Body of pancreas (tissue), 4 donors: ENCODE results near the gene MEG3. TPM values are rescaled to one million over a fixed set of nuclear protein-coding genes. Genes with fewer than 3 reads are reported as not detected.

ENCODE experiments used
- ATAC-seq: fragments of 150-250 bp; one replicate; pipeline ENCODE4 v1.9.1; 2016
- DNase-seq, 4 donors: peaks; one replicate each; pipeline ENCODE4 v3.0.0-alpha.2; 2019
- H3K27ac ChIP-seq, 4 donors: fragments of 200-600 bp; sonication (generic); 1 replicate in 3 of 4; 2 replicates in 1 of 4; pipeline versions ENCODE4 v1.5.1 to v1.6.1; 2016 to 2019; ENCODE audit warnings: mild to moderate bottlenecking in 1 of 4, mixed read lengths in 1 of 4, moderate library complexity in 1 of 4
- H3K27me3 ChIP-seq, 2 donors: fragments of 200-600 bp; sonication (generic); one replicate each; pipeline ENCODE4 v1.6.0; 2016; ENCODE audit warnings: mild to moderate bottlenecking in 1 of 2
- H3K36me3 ChIP-seq, 2 donors: fragments of 200-600 bp; sonication (generic); replicated peaks in 1 of 2; 2 replicates each; pipeline ENCODE4 v1.5.1; 2016; ENCODE audit warnings: low read depth in 2 of 2; ENCODE audit not compliant: insufficient read depth in 1 of 2
- H3K4me1 ChIP-seq: fragments of 200-600 bp; sonication (generic); one replicate; pipeline ENCODE4 v1.6.0; 2016
- H3K4me3 ChIP-seq, 2 donors: fragments of 200-600 bp; sonication (generic); 1 replicate in 1 of 2; 2 replicates in 1 of 2; pipeline ENCODE4 v1.5.1; 2016 to 2019
- H3K9me3 ChIP-seq, 3 donors: fragments of 200-600 bp; sonication (generic); 1 replicate in 2 of 3; 2 replicates in 1 of 3; pipeline ENCODE4 v1.5.1; 2016
- CTCF ChIP-seq, 7 experiments: fragments of 450-650 bp in 4 of 7; fragments of 200-600 bp in 3 of 7; sonication (generic) in 3 of 7; IDR thresholded peaks; one replicate each; pipeline ENCODE4 v1.5.1; 2016 to 2019; ENCODE audit warnings: antibody characterized with exemption in 7 of 7
- POLR2A ChIP-seq, 3 donors: fragments of 450-650 bp; IDR thresholded peaks; one replicate each; pipeline ENCODE4 v1.6.1; 2016; ENCODE audit warnings: antibody characterized with exemption in 3 of 3, mild to moderate bottlenecking in 2 of 3
- WGBS, 2 donors: methylation state at CpG; one replicate each; pipeline ENCODE4 v1.1.5; 2017; 5-methylcytosine and 5-hydroxymethylcytosine counted together
- intact Hi-C: fragments of 100-400 bp; cut with DNase I; formaldehyde crosslinking; loops from one replicate; pipeline ENCODE4 v1.15.1; 2023
- total RNA-seq, 2 donors: library from RNA; depleted of rRNA; stranded (reverse); fragments of >200 nt; gene quantifications; one replicate each; pipeline ENCODE4 v1.1.0, GENCODE V29; 2016

MEG3 gene
- total RNA-seq, 2 donors from 2014 or later: 150 to 537 TPM

GRCh38 chr14:100873096-100873482, 47.2 kb downstream of the MEG3 start:
- Histone ChIP-seq H3K4me1 (no peaks in the 10 kb centered on the region), H3K4me3 (no peak overlapping the region), H3K9me3 (no peaks in the 10 kb centered on the region), H3K27me3 (no peaks in the 10 kb centered on the region), H3K36me3 (no peaks in the 10 kb centered on the region), H3K27ac (no peak overlapping the region)
- ATAC-seq (no peak), DNase-seq (no peak)
- intact Hi-C loops: no loop called here
- TF ChIP-seq POLR2A (IDR thresholded peaks at IDR 0.05) (no peak), CTCF (IDR thresholded peaks at IDR 0.05) (no peak)
- 37 to 45% methylated on average over 3 of the region's 3 CpGs for WGBS, 2 donors

GRCh38 chr14:100874051-100874410, 48.1 kb downstream of the MEG3 start:
- Histone ChIP-seq H3K4me3 (no peak overlapping the region), H3K27me3 (no peaks in the 10 kb centered on the region), H3K27ac (no peak overlapping the region), H3K9me3 (no peaks in the 10 kb centered on the region), H3K4me1 (no peaks in the 10 kb centered on the region), H3K36me3 (no peaks in the 10 kb centered on the region)
- TF ChIP-seq POLR2A (IDR thresholded peaks at IDR 0.05) (no peak), CTCF (IDR thresholded peaks at IDR 0.05) (no peak)
- ATAC-seq: no peak
- 83 to 89% methylated on average over 2 to 4 of the region's 4 CpGs for WGBS, 2 donors
- intact Hi-C loops: no loop called here
- no peak for DNase-seq

- whole genome bisulfite sequencing, 2 donors: 75 to 84% methylated on average over 11 to 20 of the region's 21 CpGs
- Histone ChIP-seq H3K4me3 (no peak overlapping the region), H3K27me3 (no peaks in the 10 kb centered on the region), H3K36me3 (no peaks in the 10 kb centered on the region), H3K9me3 (no peaks in the 10 kb centered on the region), H3K4me1 (no peaks in the 10 kb centered on the region), H3K27ac (no peak overlapping the region)
- TF ChIP-seq POLR2A (IDR thresholded peaks at IDR 0.05) (no peak), CTCF (IDR thresholded peaks at IDR 0.05) (no peak)
- DNase-seq: no peak
- no peak for ATAC-seq
- intact Hi-C loops: no loop called here
Measured at GRCh38 chr14:100874411-100875091, 48.6 kb downstream of the MEG3 start.

- no peaks in the 10 kb centered on the region for H3K36me3 ChIP-seq
- H3K27me3 ChIP-seq: no peaks in the 10 kb centered on the region
- no peak overlapping the region for H3K4me3 ChIP-seq
- intact Hi-C loops: no loop called here
- TF ChIP-seq POLR2A (IDR thresholded peaks at IDR 0.05) (no peak), CTCF (IDR thresholded peaks at IDR 0.05) (no peak)
- H3K27ac ChIP-seq: no peak overlapping the region
- no peaks in the 10 kb centered on the region for H3K9me3 ChIP-seq
- DNase-seq (no peak), ATAC-seq (no peak)
- WGBS, 2 donors: 60 to 81% methylated on average over 5 to 6 of the region's 6 CpGs
- H3K4me1 ChIP-seq: no peaks in the 10 kb centered on the region
Measured at GRCh38 chr14:100875126-100875525, 49.2 kb downstream of the MEG3 start.
